NCI-H226 (cell line): ENCODE measurements around the gene IQCK.
"Not testable (repeated sequence)": the region's sequence is repeated elsewhere in the genome, so short reads cannot be mapped to it uniquely, and the experiment has no call there.

Experiments
- DNase-seq: peaks from one replicate; pipeline ENCODE4 v3.0.0-alpha.2; 2015

IQCK gene, protein sequence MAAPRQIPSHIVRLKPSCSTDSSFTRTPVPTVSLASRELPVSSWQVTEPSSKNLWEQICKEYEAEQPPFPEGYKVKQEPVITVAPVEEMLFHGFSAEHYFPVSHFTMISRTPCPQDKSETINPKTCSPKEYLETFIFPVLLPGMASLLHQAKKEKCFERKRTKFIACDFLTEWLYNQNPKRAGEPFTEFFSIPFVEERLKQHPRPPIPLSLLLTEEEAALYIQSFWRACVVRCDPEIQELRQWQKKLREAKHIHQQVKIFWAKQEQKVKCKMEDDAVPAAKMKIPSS

GRCh38 chr16:19717741-19718623 is at the start of gene IQCK, which contains the start of gene KNOP1:
IQCK (plus strand) TSS chr16:19718271; CDS start chr16:19718307, 36 bp downstream.
KNOP1 (minus strand) TSS chr16:19718227; CDS start chr16:19715035, 3,192 bp downstream.
- peak; percentile 93 for DNase-seq

DNA sequence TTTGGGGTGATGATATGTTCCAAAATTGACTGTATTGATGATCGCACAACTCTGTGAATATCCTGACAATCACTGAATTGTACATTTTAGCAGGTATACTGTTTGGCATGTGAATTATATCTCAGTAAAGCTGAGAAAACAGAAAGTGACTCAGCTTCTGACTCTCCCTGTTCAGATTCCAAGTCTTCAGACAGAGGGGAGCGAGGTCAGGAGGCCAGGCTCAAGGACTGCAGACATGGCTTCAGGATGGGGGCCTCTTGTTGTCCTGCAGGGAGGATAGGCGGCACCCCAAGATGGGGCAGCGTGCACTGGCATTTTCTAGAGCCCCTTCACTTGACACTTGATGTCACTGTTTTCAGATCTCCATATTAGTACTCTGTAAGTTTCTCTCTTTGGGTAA is 45.7 kb upstream of the IQCK start:
- no peak for DNase-seq

- no peak for DNase-seq
Observed at GRCh38 chr16:19674485-19674884, 43.6 kb upstream of the IQCK start.

DNA sequence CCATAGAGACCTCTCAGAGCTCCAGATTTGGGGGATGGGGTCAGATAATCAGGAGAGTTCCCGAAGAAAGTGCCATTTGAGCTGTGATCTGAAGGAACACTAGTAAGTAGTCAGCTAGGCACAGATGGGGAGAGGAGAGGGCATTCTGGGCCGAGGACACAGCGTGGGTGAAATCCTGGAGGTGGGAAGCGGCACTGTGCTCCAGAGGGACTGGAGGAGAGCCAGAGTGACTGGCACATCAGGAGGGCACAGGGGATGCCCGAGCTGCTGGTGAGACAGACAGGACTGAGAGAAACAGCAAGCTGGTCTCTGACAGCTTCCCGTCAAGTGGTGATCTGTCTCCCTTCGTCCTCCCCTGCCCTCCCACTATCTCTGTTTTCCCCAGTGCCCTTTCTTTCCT is 40.7 kb upstream of the IQCK start:
- no peak for DNase-seq

DNA sequence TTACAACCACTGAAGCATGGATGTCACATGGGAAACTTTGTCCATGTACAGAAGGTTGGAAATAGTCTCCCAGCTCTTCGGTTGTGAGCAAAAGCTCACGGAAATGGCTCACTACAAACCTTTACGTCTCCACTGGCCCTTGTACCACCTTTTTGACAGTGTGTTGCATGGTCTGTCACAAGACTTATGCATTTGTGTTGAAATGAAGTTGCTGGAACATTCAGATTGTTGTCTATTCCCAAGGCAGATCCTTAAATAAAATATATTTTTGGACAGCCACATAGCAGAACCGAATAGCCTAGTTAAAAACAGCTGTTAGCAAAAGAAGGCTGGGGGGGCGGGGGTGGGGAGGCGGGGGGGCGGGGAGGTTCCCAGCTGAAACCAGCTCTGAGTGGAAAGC is 39.3 kb upstream of the IQCK start:
- no peak for DNase-seq

DNA sequence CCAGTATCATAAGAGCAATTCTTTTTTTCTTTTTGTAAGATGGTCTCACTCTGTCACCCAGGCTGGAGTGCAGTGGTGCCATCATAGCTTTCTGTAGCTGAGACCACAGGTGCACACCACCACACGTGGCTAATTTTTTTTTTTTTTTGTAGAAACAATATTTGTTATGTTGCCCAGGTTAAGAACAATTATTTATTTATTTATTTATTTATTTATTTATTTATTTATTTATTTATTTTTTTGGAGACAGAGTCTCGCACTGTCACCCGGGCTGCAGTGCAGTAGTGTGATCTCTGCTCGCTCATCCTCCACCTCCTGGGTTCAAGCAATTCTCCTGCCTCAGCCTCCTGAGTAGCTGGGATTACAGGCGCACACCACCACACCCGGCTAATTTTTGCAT is 38.8 kb upstream of the IQCK start:
- DNase-seq: not testable (repeated sequence)

DNA sequence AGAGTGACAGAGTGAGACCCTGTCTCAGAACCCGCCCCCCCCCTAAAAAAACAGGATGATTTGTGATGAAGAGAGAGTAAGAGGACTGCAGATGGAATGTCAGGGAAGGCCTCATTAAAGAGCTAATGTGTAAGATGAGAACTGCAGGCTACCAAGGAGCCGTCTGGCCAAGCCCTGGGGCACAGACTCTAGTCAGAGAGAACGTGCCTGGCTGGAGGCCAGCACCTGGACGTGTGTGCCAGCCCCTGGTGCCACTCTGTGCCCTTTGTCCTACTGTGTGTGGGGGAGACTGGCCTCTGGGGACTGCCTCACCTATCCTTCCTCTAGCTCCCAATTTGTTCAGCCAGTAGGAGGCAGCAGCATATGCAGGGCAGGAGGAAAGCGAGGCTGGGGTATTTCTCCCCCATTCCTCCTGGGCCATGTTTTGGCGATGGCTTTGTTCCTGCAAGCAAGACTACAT is 37.2 kb upstream of the IQCK start:
- no peak for DNase-seq

DNA sequence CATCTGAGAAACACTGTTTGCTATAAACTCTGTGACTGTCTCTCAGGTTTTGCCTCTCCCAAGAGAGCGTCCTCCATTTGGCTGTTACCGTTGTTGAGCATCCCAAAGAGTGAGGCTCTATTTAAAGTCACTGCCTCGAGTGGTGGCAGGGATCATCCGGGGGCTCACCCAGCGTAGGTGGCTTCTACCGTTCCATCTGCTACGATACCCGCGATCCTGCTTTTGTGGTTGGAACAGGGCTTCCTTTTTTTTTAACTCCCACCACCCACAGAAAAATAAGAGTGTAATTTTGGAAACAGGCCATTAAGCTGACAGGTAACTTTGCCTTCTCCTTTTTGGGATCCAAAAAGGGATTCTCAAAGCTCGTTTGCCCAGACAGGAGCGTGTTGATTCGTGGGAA is 36.4 kb upstream of the IQCK start:
- DNase-seq: no peak

DNA sequence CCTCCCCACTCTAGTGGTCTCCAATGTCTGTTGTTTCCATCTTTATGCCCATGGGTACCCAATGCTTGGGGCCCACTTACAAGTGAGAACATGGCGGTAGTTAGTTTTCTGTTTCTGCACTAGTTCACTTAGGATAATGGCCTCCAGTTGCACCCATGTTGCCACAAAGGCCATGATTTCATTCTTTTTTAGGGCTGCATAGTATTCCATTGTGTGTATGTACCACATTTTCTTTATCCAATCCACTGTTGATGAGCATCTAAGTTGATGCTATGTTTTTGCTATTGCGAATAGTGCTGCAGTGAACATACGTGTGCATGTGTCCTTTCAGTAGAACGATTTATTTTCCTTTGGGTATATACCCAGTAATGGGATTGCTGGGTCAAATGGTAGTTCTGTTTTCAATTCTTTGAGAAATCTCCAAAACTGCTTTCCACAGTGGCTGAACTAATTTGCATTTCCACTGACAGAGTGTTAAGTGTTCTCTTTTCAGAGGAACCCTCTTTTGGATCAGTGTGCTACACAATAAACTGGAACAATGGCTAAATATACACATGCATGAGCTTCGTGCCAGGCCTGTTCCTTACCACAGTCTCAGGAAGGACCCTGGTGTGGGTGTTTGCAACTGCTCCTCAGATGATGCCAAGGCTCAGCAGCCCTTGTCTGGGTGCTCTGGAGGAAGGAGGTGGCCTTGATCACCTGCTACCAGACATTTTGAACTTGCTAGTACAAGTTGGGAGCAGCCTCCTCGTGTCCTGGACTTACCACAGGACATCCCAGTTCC is 34.4 kb upstream of the IQCK start:
- no peak for DNase-seq

GRCh38 chr16:19685176-19685575 is 32.9 kb upstream of the IQCK start:
- DNase-seq: no peak

DNA sequence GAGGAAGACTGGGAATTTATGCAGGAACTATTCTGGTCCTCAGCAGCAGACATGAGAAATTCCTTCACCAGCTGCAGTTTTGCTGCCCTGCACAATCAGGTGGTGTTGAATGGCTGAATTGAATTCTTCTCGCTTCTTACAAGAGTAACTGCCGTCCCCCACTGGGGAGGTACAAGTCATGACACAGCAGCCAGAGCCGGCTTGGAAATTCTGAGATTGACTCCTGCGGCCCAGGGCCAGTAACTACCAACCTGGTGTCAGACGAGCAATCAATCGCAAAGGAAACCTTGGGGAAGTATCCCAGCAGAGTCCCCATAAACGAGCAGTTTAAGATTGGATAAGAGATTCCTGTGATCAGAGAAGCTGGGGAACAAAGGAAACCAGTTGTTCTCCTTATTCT is 30.8 kb upstream of the IQCK start:
- no peak for DNase-seq

GRCh38 chr16:19688396-19689024 is 29.6 kb upstream of the IQCK start:
- no peak for DNase-seq

DNA sequence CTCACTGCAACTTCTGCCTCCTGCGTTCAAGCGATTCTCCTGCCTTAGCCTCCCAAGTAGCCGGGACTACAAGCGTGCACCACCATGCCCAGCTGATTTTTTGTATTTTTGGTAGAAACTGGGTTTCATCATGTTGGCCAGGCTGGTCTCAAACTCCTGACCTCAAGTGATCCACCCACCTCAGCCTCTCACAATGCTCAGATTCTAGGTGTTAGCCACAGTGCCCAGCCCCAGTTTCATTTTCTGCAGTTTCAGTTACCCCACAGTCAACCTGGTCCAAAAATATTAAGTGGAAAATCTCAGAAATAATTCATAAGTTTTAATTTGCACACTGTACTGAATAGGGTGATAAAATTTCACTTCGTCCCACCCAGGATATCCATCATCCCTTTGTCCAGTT is 28.7 kb upstream of the IQCK start:
- DNase-seq: no peak

GRCh38 chr16:19690196-19690595 is 27.9 kb upstream of the IQCK start:
- DNase-seq: no peak

GRCh38 chr16:19691161-19691711 is 26.8 kb upstream of the IQCK start:
- DNase-seq: no peak

- DNase-seq: no peak
Observed at GRCh38 chr16:19694989-19695388, 23.1 kb upstream of the IQCK start.

GRCh38 chr16:19696328-19696727 is 21.7 kb upstream of the IQCK start:
- DNase-seq: peak; percentile 49

DNA sequence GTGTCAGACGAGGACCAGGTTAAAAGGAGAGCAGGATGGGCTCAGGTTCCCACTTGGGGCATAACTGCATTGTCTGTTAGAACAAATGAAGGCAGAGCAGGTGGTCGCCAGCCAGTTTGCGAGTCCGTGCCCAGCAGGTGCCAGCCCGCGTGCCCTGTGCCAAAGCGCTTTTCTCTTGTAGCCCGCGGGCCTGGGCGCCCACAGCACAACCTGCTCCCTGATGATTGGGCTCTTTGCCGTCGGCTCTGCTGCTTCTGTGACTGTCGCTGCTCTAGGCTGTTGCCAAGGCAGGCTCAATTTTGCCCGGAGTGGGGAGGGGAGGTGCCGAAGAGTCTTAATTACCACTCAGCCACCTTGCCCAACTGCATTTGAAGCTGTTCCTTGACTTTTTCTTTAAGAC is 21.1 kb upstream of the IQCK start:
- no peak for DNase-seq

DNA sequence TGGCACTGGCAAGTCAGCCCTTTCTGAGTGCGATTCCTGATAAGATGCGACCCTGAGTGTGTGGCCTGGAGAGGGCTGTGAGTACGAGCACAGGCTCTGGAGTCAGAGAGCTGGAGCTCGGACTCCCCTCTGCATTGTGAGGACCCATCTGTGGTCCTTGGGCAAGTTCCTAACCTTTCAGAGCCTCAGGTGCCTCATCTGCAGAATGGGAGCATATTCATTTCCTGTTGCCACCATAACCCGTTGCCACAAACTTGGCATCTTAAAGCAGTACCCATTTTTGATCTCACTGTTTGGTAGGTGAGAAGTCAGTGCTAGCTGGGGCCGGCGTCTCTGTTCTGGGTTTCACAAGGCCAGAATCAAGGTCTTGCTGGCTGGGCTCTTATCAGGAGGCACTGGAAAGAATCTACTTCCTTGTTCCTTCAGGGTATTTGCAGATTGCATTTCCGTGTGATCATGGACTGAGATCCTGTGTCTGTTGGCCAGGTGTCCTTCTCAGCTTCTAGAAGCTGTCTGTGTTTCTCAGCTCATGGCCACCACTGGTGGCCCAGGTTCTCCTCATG is 20.2 kb upstream of the IQCK start:
- DNase-seq: no peak

DNA sequence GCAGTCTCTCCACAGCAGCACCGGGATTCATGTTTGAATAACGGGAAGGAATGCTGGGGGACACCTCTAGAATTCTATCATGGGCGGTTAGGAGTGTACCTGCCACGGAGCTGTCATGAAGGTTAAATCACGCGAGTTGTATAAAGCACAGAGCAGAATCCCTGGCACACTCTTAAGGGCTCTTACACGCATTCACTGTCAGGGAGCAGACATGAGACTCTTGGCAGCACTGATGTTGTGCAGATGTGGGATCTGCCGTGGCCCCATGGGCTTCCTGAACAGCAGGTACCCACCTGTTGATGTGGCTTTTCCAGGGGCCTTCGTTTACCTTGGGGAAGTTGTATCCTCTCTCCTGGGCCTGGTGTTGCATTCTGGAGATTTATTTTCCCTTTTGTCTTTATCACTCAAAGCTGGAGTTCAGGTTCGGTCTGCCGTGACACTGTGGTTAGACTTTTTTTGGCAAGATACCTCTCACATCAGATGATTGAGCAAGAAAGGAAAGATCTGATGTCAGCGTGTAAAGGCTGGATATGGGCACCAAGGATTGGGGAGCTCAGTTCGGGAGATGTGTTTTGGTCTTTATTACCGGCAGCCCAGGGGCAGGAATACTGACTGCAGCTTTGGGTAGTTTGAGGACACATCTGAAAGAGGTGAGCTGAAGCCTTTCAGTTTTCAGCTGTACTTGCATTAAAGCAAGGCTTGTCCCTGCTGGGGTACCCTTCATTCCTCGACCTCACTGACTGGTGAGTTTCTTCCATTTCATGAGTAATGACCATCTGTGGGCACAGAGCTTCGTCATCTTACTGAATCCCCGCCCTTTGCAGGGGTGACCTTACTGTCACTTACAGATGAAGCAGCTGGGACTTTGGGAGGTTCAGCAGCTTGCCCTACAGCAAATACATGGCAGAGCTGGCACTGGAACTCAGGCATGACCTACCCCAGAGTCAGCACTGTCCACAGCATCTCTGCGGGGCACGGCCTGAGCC is 19.3 kb upstream of the IQCK start:
- DNase-seq: peak; percentile 63

DNA sequence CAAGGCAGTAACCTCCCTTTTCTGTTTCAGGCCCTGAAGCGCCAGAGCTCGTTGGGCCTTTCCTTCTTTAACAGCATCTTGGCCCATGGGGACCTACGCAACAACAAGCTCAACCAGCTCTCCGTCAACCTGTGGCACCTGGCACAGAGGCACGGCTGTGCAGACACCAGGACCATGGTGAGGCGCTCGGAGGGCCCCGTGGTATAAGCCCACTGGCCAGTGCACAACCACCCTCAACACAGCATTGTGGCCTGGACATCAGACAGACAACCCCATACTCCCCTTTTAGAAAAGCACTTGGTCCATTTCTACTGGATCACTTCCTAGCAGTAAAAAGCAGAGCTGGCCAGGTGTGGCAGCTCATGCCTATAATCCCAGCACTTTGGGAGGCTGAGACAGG is 18.6 kb upstream of the IQCK start:
- no peak for DNase-seq
